HFF-Myc (cell line): Measurements from ENCODE around the gene CTTNBP2NL.
"Not testable (repeated sequence)": the region's sequence is repeated elsewhere in the genome, so short reads cannot be mapped to it uniquely, and the experiment has no call there.

Source experiments
- DNase-seq: peaks from one replicate; pipeline ENCODE4 v3.0.0-alpha.2; 2011; ENCODE audit warnings: low read depth; ENCODE audit errors: extremely low read depth
- H3K4me3 ChIP-seq: replicated peaks from 2 replicates; pipeline ENCODE4 v1.5.1; 2011; ENCODE audit warnings: low read depth, mild to moderate bottlenecking, control low read depth, low read length
- CTCF ChIP-seq: IDR thresholded peaks from 2 replicates; pipeline ENCODE4 v1.5.1; 2012; ENCODE audit warnings: mild to moderate bottlenecking, low read depth, low read length, control low read depth; ENCODE audit errors: missing control alignments

Gene CTTNBP2NL

GRCh38 chr1:112440574-112440973 lies 44.6 kb downstream of the CTTNBP2NL start:
- no peak for TF ChIP-seq CTCF
- DNase-seq, result no peak
- no peak overlapping the region for H3K4me3 ChIP-seq

DNA sequence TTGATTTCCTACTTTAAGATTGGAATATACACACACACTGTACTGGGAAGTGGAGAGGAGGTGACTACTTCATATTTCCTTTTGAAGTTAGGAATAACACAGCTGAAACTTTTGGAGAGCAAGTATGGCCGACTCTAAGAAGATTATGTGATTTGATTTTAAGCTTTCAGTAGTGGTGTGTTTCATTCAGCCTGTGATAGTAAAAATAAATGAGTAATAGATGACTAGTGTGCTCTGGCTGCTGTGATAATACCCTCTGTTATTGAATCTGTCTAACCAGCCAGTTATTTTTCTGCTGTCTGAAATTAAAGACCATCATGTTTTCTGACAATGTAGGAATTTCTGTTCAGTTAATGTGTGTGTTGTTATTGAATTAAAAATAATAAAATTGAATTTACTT lies 48.3 kb downstream of the CTTNBP2NL start:
- no peak for TF ChIP-seq CTCF
- H3K4me3 ChIP-seq, result no peak overlapping the region
- DNase-seq, result no peak

DNA sequence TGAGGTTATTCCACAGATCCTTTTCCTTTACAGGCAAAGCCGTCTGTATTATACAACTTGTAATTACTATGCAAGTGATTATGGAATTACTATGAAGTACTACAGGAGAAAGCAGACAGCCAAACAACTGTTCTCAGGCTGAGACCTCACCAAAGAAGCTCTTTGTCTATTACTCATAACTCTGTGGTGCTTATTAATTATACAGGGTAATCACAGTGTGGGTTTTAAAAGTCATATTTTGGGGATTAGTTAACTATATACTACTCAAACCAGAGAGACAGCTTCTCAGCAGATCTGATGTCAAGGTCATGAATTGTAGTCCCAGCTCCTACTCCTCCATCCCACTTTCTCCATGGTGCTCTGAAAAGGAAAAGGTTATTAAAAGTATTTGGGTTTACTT lies 49.6 kb downstream of the CTTNBP2NL start:
- no peak for DNase-seq
- H3K4me3 ChIP-seq, result no peak overlapping the region
- no peak for TF ChIP-seq CTCF

DNA sequence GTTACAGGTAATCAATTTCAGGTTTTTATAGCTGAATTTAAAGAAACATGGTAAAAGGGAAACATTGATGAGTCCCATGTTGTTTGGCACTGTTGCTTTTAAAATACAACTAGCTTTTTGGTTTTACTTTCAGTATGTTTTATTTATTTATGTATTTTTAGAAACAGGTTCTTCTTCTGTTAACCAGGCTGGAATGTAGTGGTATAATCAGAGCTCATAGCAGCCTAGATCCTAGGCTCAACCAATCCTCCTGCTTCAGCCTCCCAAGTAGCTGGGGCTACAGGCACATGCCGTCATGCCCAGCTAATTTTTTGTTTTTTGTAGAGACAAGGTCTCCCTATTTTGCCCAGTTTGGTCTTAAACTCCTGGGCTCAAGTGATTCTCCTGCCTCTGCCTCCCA lies 50.4 kb downstream of the CTTNBP2NL start:
- H3K4me3 ChIP-seq, result no peak overlapping the region
- no peak for DNase-seq
- TF ChIP-seq CTCF, result no peak

GRCh38 chr1:112448904-112449629 lies 53.1 kb downstream of the CTTNBP2NL start:
- DNase-seq, result no peak
- TF ChIP-seq CTCF, result no peak

DNA sequence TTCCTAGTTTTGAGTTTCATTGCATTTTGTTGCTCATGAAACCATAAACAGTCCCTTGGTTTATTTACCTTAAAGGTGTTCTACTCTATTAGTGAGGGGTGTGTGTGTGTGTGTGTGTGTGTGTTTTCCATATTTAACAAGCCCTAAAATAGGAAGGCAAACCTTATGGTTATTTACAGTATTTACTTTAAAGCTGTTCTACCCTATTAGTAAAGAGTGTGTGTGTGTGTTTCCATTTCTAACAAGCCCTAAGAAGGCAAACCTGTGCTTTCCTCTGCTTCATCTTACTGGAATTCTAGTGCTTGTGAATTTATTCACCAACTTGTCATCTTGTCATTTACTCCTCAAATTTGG lies 53.6 kb downstream of the CTTNBP2NL start:
- TF ChIP-seq CTCF, result no peak
- no peak overlapping the region for H3K4me3 ChIP-seq
- DNase-seq, result no peak

More at GRCh38 chr1:112448904-112449629, 53.1 kb downstream of the CTTNBP2NL start:
- no peak overlapping the region for H3K4me3 ChIP-seq

DNA sequence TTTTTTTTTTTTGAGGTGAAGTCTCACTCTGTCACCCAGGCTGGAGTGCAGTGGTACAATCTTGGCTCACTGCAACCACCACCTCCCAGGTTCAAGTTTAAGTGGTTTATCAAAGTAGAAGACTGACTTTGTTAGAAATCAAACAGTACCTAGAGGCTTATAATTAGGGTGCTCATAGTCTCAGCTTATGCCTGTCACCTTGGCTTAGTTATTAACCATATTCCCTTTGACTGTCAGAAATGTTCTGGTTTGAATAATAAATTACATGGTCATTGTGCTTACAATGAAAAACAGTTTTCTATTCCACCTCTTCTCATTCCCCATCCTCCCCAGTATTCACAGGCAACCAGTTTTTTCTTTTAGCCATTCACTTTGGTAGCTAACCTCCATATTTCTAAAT lies 54.8 kb downstream of the CTTNBP2NL start:
- TF ChIP-seq CTCF, result no peak
- no peak for DNase-seq
- H3K4me3 ChIP-seq, result no peak overlapping the region

DNA sequence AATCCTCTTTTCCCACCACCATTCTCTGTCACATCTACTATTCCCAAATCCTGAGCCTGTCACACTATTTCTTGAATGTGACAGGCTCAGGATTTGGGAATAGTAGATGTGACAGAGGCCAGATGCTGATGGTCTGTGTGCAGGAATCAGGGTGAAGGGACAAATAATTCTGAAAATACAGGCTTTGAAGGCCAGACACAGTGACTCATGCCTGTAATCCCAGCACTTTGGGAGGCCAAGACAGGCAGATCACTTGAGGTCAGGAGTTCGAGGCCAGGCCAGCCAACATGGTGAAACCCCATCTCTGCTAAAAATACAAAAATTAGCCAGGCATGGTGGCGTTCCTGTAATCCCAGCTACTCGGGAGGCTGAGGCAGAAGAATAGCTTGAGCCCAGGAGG lies 55.3 kb downstream of the CTTNBP2NL start:
- not testable (repeated sequence) for DNase-seq, H3K4me3 ChIP-seq
